Stimulated activated CD8-positive, alpha-beta memory T cell treated with anti-CD3 and anti-CD28 coated beads, Interleukin-7, amount 100 ng/mL, for 24 hours (primary cell): ENCODE measurements around the gene FAM3C.
"Not testable (repeated sequence)": the region's sequence is repeated elsewhere in the genome, so short reads cannot be mapped to it uniquely, and the experiment has no call there.

Source experiments
- DNase-seq: peaks from one replicate; pipeline ENCODE4 v3.0.0-alpha.2; 2020; ENCODE audit warnings: low read depth

Gene FAM3C

DNA sequence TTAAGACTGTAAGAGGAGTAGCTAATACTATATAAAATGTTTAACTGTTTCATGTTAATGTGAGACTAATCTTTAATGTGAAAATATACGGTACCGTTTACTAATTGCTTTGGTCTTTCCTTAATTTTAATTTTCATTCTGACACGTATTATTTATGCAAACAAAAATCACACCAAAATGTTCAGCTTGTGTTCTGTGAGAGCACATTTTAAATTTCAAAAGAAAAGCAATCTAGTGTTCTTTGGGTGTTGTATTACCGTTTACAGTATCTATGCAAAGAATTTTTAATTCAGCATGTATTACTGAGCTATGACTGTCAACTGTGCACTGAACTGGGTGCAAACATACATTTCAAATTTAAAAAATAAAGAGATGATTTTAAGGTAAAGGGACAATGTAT is 65.1 kb downstream of the FAM3C start:
- DNase-seq: no peak

DNA sequence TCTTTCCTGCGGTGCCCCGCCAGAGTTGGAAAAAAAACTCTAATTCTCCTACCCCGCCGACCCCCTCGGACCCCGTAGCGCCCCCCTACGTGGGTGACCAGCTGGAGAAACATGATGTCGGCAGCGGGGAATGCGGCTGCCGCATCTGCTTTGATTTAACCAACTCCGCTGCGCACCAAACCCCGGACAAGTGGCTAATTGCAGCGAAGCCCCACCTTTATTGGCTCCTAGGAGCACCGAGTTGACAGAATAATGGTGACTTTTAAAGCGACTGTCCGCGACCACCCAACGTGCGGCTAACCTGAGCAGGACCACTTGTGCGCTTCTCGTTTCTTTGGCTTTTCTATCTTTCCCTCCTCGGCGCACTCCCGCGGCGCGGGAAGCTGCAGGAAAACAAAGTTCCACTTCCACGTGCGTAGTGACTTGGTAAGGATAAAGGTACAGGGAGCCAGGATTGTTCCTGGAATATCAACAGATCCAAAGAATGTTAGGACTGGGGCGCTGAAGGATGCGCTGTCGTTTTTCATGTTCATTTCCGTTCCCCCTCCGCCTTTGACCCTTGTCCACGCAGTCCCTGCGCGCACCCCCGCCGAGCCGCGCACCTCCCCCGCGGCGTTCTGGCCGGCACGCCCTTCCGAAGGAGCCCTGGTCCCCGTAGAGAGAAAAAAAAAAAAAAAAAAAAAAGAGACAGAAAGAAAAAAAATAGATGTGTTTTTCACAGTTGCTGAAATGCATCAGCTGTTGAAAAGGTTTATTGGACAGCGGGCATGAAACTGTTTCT is 65.9 kb downstream of the FAM3C start:
- DNase-seq: no peak

GRCh38 chr7:121329191-121330052 is 66.7 kb downstream of the FAM3C start:
- no peak for DNase-seq

- no peak for DNase-seq
These were observed 67.5 kb downstream of the FAM3C start, which contains the start of gene WNT16 for GRCh38 chr7:121328508-121329190. Gene WNT16 (plus strand): TSS chr7:121329000. CDS start chr7:121329293, 293 bp downstream.

DNA sequence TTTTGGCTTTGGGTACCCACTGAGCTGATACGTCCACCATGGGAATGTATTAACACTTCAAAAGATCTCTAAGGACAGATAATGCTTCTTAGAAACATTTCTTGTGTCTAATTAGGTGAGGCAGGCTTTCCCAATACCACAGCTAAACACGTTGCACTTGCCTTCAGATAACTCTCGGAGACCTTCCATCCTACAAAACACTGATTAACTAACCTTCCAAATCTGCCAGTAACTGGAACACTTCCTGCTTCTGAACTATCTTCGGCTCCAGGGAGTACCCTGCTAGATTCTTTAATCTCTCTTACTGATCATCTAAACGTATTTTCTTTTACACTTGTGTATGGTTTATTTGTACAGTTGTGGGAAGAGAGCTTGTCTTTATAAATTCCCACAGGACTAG is 68.4 kb downstream of the FAM3C start:
- DNase-seq: no peak

DNA sequence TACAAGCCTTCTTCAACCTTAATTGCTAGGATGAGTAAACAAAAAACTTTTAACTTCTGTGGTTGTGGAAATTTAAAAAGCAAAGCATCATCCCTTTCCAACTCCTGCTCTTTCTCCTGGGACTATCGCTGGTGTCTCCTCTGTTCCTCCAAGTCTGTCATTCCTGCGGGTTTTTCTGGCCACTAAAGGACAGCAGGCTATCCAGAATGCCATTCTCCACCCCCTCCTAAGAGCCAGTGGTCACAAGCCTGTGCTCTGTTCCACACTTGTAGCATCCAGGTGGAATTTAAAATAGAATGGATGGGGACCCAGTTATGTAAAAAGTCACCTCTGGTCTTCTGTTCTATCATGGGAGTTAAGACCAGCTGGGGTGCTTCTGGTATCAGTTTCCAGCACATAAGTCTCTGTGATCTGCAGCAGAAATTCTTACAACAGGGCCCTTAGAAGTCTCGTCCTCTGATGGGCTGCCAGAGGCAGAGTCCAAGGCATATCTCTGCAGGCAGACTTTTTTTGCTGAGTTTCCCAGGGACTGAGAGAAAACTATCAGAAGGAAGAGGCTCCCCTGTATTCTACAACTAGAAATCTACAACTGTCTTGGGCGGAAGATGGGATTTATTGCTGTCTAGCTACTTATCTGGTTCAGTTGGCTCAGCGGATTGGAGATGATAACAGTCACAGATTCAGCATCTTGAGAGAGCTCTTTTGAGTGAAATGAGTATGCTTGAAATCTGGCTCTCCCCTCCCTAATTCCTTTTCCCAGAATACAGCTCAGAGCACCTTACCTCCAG is 72.4 kb downstream of the FAM3C start:
- no peak for DNase-seq

DNA sequence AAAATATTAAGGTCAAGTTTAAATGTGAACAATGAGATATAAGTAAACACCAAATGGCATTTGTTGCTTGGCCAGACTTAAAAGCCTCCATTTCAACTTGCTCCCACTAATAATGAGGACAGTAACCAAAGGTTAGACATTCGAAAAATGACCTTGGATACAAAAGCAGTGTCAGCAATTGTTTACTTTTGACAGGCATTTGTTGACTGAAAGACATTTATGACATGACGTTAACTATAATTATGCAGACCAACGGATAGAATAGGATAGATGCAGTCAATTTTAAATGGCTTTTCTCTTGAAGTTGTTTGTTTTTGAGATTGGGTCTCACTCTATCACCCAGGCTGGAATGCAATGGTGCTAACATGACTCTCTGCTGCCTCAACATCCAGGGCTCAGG is 73.6 kb downstream of the FAM3C start:
- DNase-seq: no peak

DNA sequence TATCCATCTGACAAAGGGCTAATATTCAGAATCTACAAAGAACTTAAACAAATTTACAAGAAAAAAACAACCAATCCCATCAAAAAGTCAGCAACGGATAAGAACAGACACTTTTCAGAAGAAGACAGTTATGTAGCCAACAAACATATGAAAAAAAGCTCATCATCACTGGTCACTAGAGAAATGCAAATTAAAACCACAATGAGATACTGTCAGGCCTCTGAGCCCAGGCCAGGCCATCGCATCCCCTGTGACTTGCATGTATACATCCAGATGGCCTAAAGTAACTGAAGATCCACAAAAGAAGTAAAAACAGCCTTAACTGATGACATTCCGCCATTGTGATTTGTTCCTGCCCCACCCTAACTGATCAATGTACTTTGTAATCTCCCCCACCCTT is 80.9 kb downstream of the FAM3C start:
- not testable (repeated sequence) for DNase-seq

DNA sequence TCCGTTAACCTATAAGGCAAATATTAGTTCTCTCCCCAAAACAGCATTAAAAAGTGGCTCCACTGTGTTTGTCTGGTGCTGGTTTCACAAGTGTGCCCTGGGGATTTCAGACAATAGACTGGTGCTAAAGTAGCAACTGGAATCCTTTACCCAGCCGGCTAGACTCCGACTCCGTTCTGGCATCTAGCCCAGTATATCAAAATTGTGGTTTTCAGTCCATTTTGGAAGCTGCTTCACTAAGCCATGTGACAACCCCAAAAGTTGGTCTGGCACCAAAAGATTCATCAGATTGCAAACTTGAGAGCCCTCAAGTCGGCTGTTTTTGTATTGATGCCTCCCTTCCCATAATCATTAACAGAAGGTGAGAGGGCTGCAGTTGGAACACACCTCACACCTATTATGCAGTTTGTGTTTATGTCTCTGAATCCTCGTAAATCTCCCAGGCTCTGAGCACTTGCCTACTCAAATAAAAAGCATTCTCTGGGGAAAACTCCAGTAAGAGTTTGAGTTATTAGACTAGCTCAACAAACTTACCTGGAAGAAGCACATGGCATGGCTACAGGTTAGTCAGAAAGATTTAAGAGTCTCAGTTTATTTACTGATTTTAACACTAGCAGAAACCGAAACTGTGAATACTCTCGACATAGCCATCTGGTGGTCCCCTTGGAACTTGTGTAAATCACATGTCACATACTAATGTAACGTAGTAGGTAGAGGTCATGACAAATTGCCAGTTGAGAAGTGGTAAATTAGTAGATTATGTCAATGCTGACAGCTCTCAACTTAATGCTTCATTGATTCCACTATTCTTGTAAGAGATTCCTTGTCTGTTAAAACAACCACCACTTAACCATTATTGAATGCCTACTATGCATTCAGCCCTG is 82.1 kb downstream of the FAM3C start:
- no peak for DNase-seq

DNA sequence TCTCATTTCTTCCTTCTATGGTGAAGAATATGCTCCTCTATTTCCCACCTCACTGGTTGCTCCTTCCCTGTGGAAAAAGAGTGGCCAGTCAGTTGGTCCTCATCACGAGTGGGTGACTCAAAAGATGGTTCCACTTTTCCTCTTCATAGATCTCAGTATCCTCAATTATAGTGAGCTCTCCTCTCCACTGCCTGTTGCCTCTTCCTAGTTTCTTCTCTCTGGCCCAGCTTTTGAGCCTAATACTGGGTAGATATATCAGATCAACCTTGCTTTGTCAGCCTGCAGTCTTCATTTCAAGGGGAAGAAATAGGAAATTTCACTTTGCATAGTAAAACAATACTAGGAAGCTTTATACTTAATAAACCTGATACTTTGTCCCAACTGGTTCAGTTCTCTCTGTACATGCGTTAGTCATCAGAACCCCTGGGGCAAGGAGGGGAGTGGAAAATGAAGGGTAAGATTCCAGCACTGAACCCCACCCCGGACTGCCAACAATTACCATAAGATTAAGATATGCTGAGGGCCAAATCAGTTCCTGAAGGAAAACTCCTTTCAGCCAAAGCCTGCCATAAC is 82.8 kb downstream of the FAM3C start:
- DNase-seq: no peak

GRCh38 chr7:121307021-121307574 is 89.0 kb downstream of the FAM3C start:
- no peak for DNase-seq

DNA sequence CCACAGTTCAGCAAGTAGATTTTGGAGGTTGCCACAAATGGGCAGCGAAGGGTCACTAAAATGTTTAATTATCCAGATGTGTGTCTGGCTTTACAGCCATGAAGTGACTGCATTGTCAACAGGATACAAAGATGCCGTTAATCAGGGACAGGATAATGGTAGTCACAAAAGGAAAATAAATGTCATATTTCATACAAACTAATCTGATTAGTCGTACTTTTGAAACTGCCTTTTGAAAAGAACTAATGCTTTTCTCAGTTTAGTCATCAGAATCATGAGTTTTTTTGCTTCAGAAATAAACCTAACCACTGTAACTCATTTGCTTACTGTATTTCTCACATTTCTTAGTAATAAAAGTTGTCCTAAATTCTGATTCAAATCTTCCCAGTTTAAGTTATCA is 89.5 kb downstream of the FAM3C start:
- no peak for DNase-seq

GRCh38 chr7:121305109-121305508 is 91.0 kb downstream of the FAM3C start:
- no peak for DNase-seq

DNA sequence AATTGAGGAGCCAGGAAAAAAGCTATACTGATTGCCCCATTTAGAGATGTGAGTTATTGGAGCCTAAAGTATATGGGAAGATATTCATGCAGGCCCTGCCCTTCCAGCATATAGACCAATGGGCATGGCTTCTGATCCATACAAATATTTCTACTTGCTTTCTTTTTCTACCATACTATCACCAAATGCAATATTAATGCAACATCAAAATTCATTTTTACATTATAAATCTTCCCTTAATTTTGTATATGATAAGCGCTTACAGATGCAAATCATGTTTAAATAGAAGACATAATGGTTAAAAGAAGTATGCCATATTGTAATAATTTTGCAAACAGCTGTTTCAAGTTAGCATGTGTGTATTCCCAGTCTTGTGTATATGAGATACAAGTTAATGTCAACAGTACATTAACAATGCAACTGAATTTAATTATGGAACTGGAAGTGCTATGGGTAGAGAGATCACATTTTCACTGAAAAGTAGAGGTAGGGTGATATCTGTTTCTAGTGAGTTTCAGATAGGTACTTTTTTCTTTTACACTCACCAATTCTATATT is 91.9 kb downstream of the FAM3C start:
- no peak for DNase-seq

DNA sequence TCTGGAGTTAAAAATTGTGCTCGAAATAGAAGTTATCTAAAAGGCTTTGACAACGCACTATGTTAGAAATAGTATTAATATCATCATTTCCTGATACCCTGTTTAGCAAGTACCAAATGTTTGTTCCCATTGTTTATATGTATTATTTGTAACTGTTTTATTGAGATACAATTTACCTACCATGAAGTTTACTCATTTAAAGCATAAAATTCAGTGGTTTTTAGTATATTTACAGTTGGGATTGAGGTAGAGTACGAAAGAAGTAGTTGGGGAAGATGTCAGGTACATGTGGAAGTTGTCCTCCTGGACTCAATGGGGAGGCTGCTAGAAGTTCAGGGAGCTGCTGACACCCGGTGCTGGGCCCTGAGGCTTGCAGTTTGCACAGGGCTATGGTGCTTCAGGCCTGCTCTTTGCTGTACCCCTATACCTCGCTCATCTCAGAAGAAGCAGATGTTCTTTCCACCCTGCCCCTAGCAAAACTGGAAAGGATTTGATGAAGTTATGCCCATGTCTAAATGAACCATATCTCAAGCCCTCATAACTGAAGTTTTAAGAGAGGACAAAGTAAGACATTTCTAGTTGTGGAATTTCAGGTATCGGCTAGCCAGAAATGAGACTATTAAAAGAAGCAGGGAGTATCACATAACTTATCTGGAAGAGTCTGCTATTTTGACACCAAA is 92.5 kb downstream of the FAM3C start:
- DNase-seq: no peak

GRCh38 chr7:121302214-121302745 is 93.8 kb downstream of the FAM3C start:
- DNase-seq: no peak

DNA sequence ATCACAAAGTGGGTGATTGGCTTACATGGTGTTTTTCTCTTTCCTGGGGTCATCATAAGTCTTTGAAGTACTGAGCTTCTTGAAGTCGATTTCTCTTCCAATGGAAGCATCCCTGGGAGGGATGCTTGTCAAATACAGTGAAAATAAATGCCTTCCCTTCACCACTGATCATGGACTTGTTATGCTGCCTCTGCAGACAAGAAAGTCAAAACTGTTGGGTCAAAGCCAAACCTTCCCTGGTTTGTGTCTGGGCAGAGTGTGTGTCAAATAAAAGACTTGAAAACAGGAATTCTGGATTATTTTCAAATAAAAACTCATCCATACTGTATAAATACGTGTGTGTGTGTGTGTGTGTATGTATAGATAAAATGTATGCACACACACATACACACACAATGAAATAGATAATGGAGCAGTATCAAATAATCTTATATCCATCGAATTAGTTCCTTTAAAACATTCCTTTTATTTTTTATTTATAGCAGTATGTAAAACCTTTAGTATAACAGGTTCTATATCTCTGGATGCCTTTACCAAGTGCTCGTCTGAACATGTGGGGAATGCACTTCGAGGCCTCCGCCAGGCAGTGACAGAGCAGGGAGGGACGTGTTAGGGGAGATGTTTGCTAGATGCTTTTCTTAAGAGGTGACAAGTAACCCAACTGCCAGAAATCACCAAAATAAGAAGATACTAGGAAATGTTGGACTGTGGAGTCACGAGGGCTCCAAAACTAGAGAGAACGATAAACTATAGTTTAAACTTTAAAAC is 94.5 kb downstream of the FAM3C start:
- DNase-seq: no peak
